WI38 (cell line): Measurements from ENCODE around the gene BIN1.

Experiments
- H3K4me3 ChIP-seq: 2 replicates; pipeline ENCODE4 v1.5.1; 2011; ENCODE audit warnings: low read depth, mild to moderate bottlenecking, control low read depth, low read length
- CTCF ChIP-seq: IDR thresholded peaks from 2 replicates; pipeline ENCODE4 v1.5.1; 2012; ENCODE audit warnings: low read depth, mild to moderate bottlenecking, control low read depth, low read length

Gene BIN1

GRCh38 chr2:127057371-127058245, 49.3 kb downstream of the BIN1 start:
- TF ChIP-seq CTCF, result no peak
- H3K4me3 ChIP-seq, result no peak overlapping the region

- H3K4me3 ChIP-seq, result no peak overlapping the region
- TF ChIP-seq CTCF, result no peak
Observed at GRCh38 chr2:127056631-127057370, 50.2 kb downstream of the BIN1 start.

- H3K4me3 ChIP-seq, result no peak overlapping the region
- TF ChIP-seq CTCF, result no peak
Observed at GRCh38 chr2:127056086-127056485, 50.9 kb downstream of the BIN1 start.

- H3K4me3 ChIP-seq, result no peak overlapping the region
- no peak for TF ChIP-seq CTCF
Observed at GRCh38 chr2:127055786-127056076, 51.2 kb downstream of the BIN1 start.

GRCh38 chr2:127054996-127055785, 51.8 kb downstream of the BIN1 start:
- H3K4me3 ChIP-seq, result no peak overlapping the region
- TF ChIP-seq CTCF, result no peak

- TF ChIP-seq CTCF, result no peak
- H3K4me3 ChIP-seq, result no peak overlapping the region
Observed at GRCh38 chr2:127054604-127054930, 52.4 kb downstream of the BIN1 start.
